Measurements from ENCODE around the gene PPM1E. TPM values are rescaled to one million over a fixed set of nuclear protein-coding genes. Genes with fewer than 3 reads are reported as not detected.

Gene PPM1E
- total RNA-seq, 2 experiments from 2014 or later = 0.19 to 0.40 TPM

- Histone ChIP-seq H3K9me3 (ENCODE audit: low read length) (peaks cover 9% of the 10 kb centered on the region), H2AFZ (ENCODE audit: low read length) (no peak overlapping the region), H4K20me1 (ENCODE audit: insufficient read depth, low read length) (no peaks in the 10 kb centered on the region), H3K4me1 (ENCODE audit: insufficient read depth, low read length, poor library complexity, severe bottlenecking) (no peaks in the 10 kb centered on the region), H3K4me3 (ENCODE audit: low read depth, low read length, poor library complexity, severe bottlenecking) (no peak overlapping the region), H3K27ac (ENCODE audit: low read depth, low read length, poor library complexity, severe bottlenecking) (no peak overlapping the region), H3K4me2 (ENCODE audit: low read length) (no peak overlapping the region), H3K9me2 (ENCODE audit: insufficient read depth, low read length) (no peaks in the 10 kb centered on the region), H3K79me2 (ENCODE audit: insufficient read depth, low read depth, low read length) (no peaks in the 10 kb centered on the region), H3K36me3 (ENCODE audit: insufficient read depth, low read length) (no peaks in the 10 kb centered on the region)
- ChIA-PET CTCF (ENCODE audit: unreplicated experiment) (no interaction called here), POLR2A (no interaction called here)
- TF ChIP-seq CTCF (conservative IDR thresholded peaks at IDR 0.05; ENCODE audit: low read length) (no peak), EZH2phosphoT487 (IDR thresholded peaks at IDR 0.05; ENCODE audit: borderline replicate concordance, low read depth, low read length) (no peak)
- BruUV-seq (replicated peaks) = no TSS peak
- DNase-seq (ENCODE audit: low spot score) = no peak
- intact Hi-C loops (cut with micrococcal nuclease; ENCODE audit: unreplicated experiment) = loop anchor here (5.0 kb wide), 1 partner anchor 36 kb away; no protein-coding TSS in a partner anchor
Measured at GRCh38 chr17:58806046-58806445, 50.4 kb downstream of the PPM1E start.

GRCh38 chr17:58808609-58809563 lies 53.2 kb downstream of the PPM1E start:
- Histone ChIP-seq H3K27ac (ENCODE audit: low read depth, low read length, poor library complexity, severe bottlenecking) (no peak overlapping the region), H3K9me2 (ENCODE audit: insufficient read depth, low read length) (no peaks in the 10 kb centered on the region), H4K20me1 (ENCODE audit: insufficient read depth, low read length) (no peaks in the 10 kb centered on the region), H3K4me3 (ENCODE audit: low read depth, low read length, poor library complexity, severe bottlenecking) (no peak overlapping the region), H3K79me2 (ENCODE audit: insufficient read depth, low read depth, low read length) (no peaks in the 10 kb centered on the region), H3K4me2 (ENCODE audit: low read length) (no peak overlapping the region), H2AFZ (ENCODE audit: low read length) (no peak overlapping the region), H3K36me3 (ENCODE audit: insufficient read depth, low read length) (no peaks in the 10 kb centered on the region), H3K9me3 (ENCODE audit: low read length) (no peaks in the 10 kb centered on the region), H3K4me1 (ENCODE audit: insufficient read depth, low read length, poor library complexity, severe bottlenecking) (no peaks in the 10 kb centered on the region)
- no TSS peak for BruUV-seq (replicated peaks)
- intact Hi-C loops (cut with micrococcal nuclease; ENCODE audit: unreplicated experiment) = loop anchor here (5.0 kb wide), 1 partner anchor 33 kb away; no protein-coding TSS in a partner anchor
- ChIA-PET CTCF (ENCODE audit: unreplicated experiment) (no interaction called here), POLR2A (no interaction called here)
- TF ChIP-seq CTCF (conservative IDR thresholded peaks at IDR 0.05; ENCODE audit: low read length) (no peak), EZH2phosphoT487 (IDR thresholded peaks at IDR 0.05; ENCODE audit: borderline replicate concordance, low read depth, low read length) (no peak)
- no peak for DNase-seq (ENCODE audit: low spot score)

GRCh38 chr17:58809564-58809936 lies 53.9 kb downstream of the PPM1E start:
- Histone ChIP-seq H2AFZ (ENCODE audit: low read length) (no peak overlapping the region), H3K27ac (ENCODE audit: low read depth, low read length, poor library complexity, severe bottlenecking) (no peak overlapping the region), H3K4me3 (ENCODE audit: low read depth, low read length, poor library complexity, severe bottlenecking) (no peak overlapping the region), H3K79me2 (ENCODE audit: insufficient read depth, low read depth, low read length) (no peaks in the 10 kb centered on the region), H3K4me1 (ENCODE audit: insufficient read depth, low read length, poor library complexity, severe bottlenecking) (no peaks in the 10 kb centered on the region), H3K36me3 (ENCODE audit: insufficient read depth, low read length) (no peaks in the 10 kb centered on the region), H3K9me3 (ENCODE audit: low read length) (no peaks in the 10 kb centered on the region), H4K20me1 (ENCODE audit: insufficient read depth, low read length) (no peaks in the 10 kb centered on the region), H3K9me2 (ENCODE audit: insufficient read depth, low read length) (no peaks in the 10 kb centered on the region), H3K4me2 (ENCODE audit: low read length) (no peak overlapping the region)
- DNase-seq (ENCODE audit: low spot score) = no peak
- TF ChIP-seq EZH2phosphoT487 (IDR thresholded peaks at IDR 0.05; ENCODE audit: borderline replicate concordance, low read depth, low read length) (no peak), CTCF (conservative IDR thresholded peaks at IDR 0.05; ENCODE audit: low read length) (no peak)
- ChIA-PET POLR2A (no interaction called here), CTCF (ENCODE audit: unreplicated experiment) (no interaction called here)
- BruUV-seq (replicated peaks) = no TSS peak
- intact Hi-C loops (cut with micrococcal nuclease; ENCODE audit: unreplicated experiment) = loop anchor here (5.0 kb wide), 1 partner anchor 33 kb away; no protein-coding TSS in a partner anchor
